SK-N-SH (cell line): ENCODE data around the gene CHFR. TPM values are rescaled to one million over a fixed set of nuclear protein-coding genes. Genes with fewer than 3 reads are reported as not detected.

Source experiments
- CTCF ChIA-PET: fragments of 300-600, 350-600 bp; formaldehyde crosslinking; extraction: SDS; loops from one replicate; lab custom pipeline; 2021; lab: Yijun Ruan, JAX
- POLR2A ChIA-PET: fragments of 350-600 bp; sonication (Branson Sonifier 250); formaldehyde crosslinking; extraction: SDS; loops from one replicate; lab custom pipeline; 2020; ENCODE audit warnings: antibody characterized with exemption, inconsistent platforms; lab: Yijun Ruan, JAX
- DNase-seq: peaks from one replicate; pipeline ENCODE4 v3.0.0; 2012
- H2AFZ ChIP-seq: fragments of 200-600 bp; sonication (generic); 2 replicates; pipeline ENCODE4 v1.8.1; 2016; ENCODE audit warnings: antibody characterized with exemption, mild to moderate bottlenecking, low read depth
- H3F3A ChIP-seq: fragments of 200-600 bp; sonication (generic); replicated peaks from 2 replicates; pipeline ENCODE3; 2016; ENCODE audit warnings: antibody characterized with exemption, mild to moderate bottlenecking; ENCODE audit not compliant: insufficient read depth
- H3K27ac ChIP-seq, 2 experiments: fragments of 200-500 bp in 1 of 2; fragments of 200-600 bp in 1 of 2; sonication (Bioruptor generic) in 1 of 2; sonication (generic), shearing (Covaris generic) in 1 of 2; 2 replicates each; pipeline versions ENCODE4 v1.5.1 to v1.6.1; 2014 to 2016; ENCODE audit warnings: low read depth in 2 of 2, inconsistent platforms in 1 of 2, low read length in 1 of 2, mild to moderate bottlenecking in 1 of 2, mixed read lengths in 1 of 2
- H3K27me3 ChIP-seq: fragments of 200-600 bp; sonication (generic), shearing (Covaris generic); 2 replicates; pipeline ENCODE4 v1.6.1; 2016; ENCODE audit warnings: mixed run types; ENCODE audit not compliant: insufficient read depth
- H3K36me3 ChIP-seq, 2 experiments: fragments of 200-500 bp in 1 of 2; fragments of 200-600 bp in 1 of 2; sonication (Bioruptor generic) in 1 of 2; sonication (generic) in 1 of 2; replicated peaks in 1 of 2; 2 replicates each; pipeline versions ENCODE3 to v1.5.1; 2014 to 2016; ENCODE audit warnings: low read length in 1 of 2, mild to moderate bottlenecking in 1 of 2; ENCODE audit not compliant: insufficient read depth in 2 of 2, control insufficient read depth in 1 of 2
- H3K4me1 ChIP-seq, 2 experiments: fragments of 200-500 bp in 1 of 2; fragments of 200-600 bp in 1 of 2; sonication (Bioruptor generic) in 1 of 2; sonication (generic), shearing (Covaris generic) in 1 of 2; 2 replicates each; pipeline versions ENCODE4 v1.5.1 to v1.6.1; 2014 to 2016; ENCODE audit warnings: low read depth in 1 of 2, low read length in 1 of 2, mixed run types in 1 of 2; ENCODE audit not compliant: insufficient read depth in 2 of 2, control insufficient read depth in 1 of 2
- H3K4me2 ChIP-seq: fragments of 200-600 bp; sonication (generic), shearing (Covaris generic); 2 replicates; pipeline ENCODE4 v1.6.1; 2017; ENCODE audit warnings: mixed run types
- H3K4me3 ChIP-seq, 2 experiments: fragments of 200-500 bp in 1 of 2; fragments of 200-600 bp in 1 of 2; sonication (Bioruptor generic) in 1 of 2; sonication (generic), shearing (Covaris generic) in 1 of 2; 2 replicates each; pipeline versions ENCODE4 v1.5.1 to v1.8.1; 2014 to 2016; ENCODE audit warnings: low read depth in 2 of 2, inconsistent platforms in 1 of 2, low read length in 1 of 2, mild to moderate bottlenecking in 1 of 2, mixed read lengths in 1 of 2, moderate library complexity in 1 of 2
- H3K79me2 ChIP-seq: fragments of 200-600 bp; sonication (generic); 2 replicates; pipeline ENCODE4 v1.8.1; 2017; ENCODE audit warnings: mild to moderate bottlenecking; ENCODE audit not compliant: insufficient read depth
- H3K9ac ChIP-seq: fragments of 200-600 bp; sonication (generic); 2 replicates; pipeline ENCODE4 v1.6.1; 2017; ENCODE audit warnings: mixed run types
- H3K9me2 ChIP-seq: fragments of 200-600 bp; sonication (generic); 2 replicates; pipeline ENCODE4 v1.6.1; 2017; ENCODE audit warnings: mixed run types
- H3K9me3 ChIP-seq: fragments of 200-600 bp; sonication (generic); 2 replicates; pipeline ENCODE4 v1.6.1; 2017; ENCODE audit warnings: mixed run types, mild to moderate bottlenecking, moderate library complexity
- H4K20me1 ChIP-seq: fragments of 200-600 bp; sonication (generic); 2 replicates; pipeline ENCODE4 v1.6.1; 2017; ENCODE audit warnings: mild to moderate bottlenecking, mixed run types; ENCODE audit not compliant: insufficient read depth
- ELF1 ChIP-seq: IDR thresholded peaks from 2 replicates; pipeline ENCODE4 v1.4.0; 2012
- EP300 ChIP-seq, 2 experiments: IDR thresholded peaks; 2 replicates each; pipeline versions ENCODE4 v1.4.0 to v1.6.1; 2012; ENCODE audit warnings: borderline replicate concordance in 1 of 2, low read depth in 1 of 2, low read length in 1 of 2
- FOXJ3 ChIP-seq: sonication (generic); formaldehyde crosslinking; IDR thresholded peaks from 2 replicates; pipeline ENCODE4 v1.5.1; 2020; ENCODE audit warnings: mild to moderate bottlenecking, missing genetic modification reagents
- GATA2 ChIP-seq: sonication (generic); formaldehyde crosslinking; IDR thresholded peaks from 2 replicates; pipeline ENCODE4 v1.5.0; 2020; ENCODE audit warnings: mild to moderate bottlenecking, missing genetic modification reagents
- JUND ChIP-seq: IDR thresholded peaks from 2 replicates; pipeline ENCODE4 v1.4.0; 2012
- RAD21 ChIP-seq: IDR thresholded peaks from 2 replicates; pipeline ENCODE4 v1.6.1; 2012; ENCODE audit warnings: mild to moderate bottlenecking, low read length
- RFX5 ChIP-seq: IDR thresholded peaks from 2 replicates; pipeline ENCODE4 v1.6.1; 2012; ENCODE audit warnings: mild to moderate bottlenecking, improper control_type of control experiment, low read length
- RXRA ChIP-seq: IDR thresholded peaks from 2 replicates; pipeline ENCODE4 v1.4.0; 2012; ENCODE audit warnings: low read depth, mild to moderate bottlenecking, borderline replicate concordance
- SMC3 ChIP-seq: IDR thresholded peaks from 2 replicates; pipeline ENCODE4 v1.6.1; 2012; ENCODE audit warnings: low read depth, low read length, improper control_type of control experiment
- TAF1 ChIP-seq: IDR thresholded peaks from 2 replicates; pipeline ENCODE4 v1.6.1; 2012; ENCODE audit warnings: low read depth, mild to moderate bottlenecking, low read length, moderate library complexity, borderline replicate concordance
- TCF12 ChIP-seq: IDR thresholded peaks from 2 replicates; pipeline ENCODE4 v1.4.0; 2012
- WGBS: methylation state at CpG from one replicate; pipeline ENCODE4 v1.1.6; 2017; ENCODE audit warnings: low lambda C conversion rate; 5-methylcytosine and 5-hydroxymethylcytosine counted together
- polyA plus RNA-seq, 3 experiments: library from polyadenylated mRNA; depleted of rRNA; stranded (reverse); fragments of >200 nt; gene quantifications; 2 replicates each; pipeline ENCODE4 v1.2.3, GENCODE V29; 2012
- TF ChIP-seq, protein P1 (sequence below): fragments of 150-350 bp; IDR thresholded peaks from 2 replicates; pipeline ENCODE4 v1.6.1; 2016; ENCODE audit warnings: mild to moderate bottlenecking, low read depth, low read length
- TF ChIP-seq, protein P2 (sequence below): IDR thresholded peaks from 2 replicates; pipeline ENCODE4; 2012
- TF ChIP-seq, protein P3 (sequence below): IDR thresholded peaks from 2 replicates; pipeline ENCODE4 v1.4.0; 2012; ENCODE audit warnings: low read depth, borderline replicate concordance
- TF ChIP-seq, protein P4 (sequence below): IDR thresholded peaks from 2 replicates; pipeline ENCODE4 v1.4.0; 2012; ENCODE audit warnings: low read depth

Gene CHFR
- polyA plus RNA-seq, 1 of the 3 experiments (the other 2 are of a cell fraction) = 31.6 TPM

DNA sequence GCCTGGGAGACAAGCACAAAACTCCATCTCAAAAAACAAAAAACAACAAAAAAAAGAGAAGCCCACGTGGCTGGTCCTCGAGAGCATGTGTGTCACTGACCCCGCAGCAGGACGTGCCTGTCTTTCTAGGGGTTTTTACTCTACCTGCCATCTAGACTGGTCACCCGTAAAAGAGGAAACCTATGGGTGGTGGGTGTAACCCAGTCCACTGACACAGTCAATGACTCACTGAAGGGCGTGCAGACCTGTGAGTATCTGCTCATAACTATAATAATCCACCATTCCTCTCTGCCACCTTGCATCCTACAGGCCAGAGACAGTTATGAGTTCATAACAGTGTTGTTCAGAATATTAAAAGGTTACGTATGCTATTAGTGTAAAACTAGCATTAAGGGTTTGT is 63.4 kb downstream of the CHFR start:
- no peaks in the 10 kb centered on the region for H3K27me3 ChIP-seq
- DNase-seq = no peak
- peaks cover 44 to 63% of the 10 kb centered on the region in 2 experiments for H3K36me3 ChIP-seq
- POLR2A ChIA-PET = no interaction called here
- H3K4me3 ChIP-seq = no peak overlapping the region
- TF ChIP-seq ELF1 (no peak), RFX5 (no peak), RXRA (no peak), GATA2 (CRISPR knock-in tag) (no peak), JUND (no peak), TCF12 (no peak), EP300 (IDR thresholded peaks at IDR 0.05; ENCODE audit: borderline replicate concordance in 1 of 2, low read depth in 1 of 2, low read length in 1 of 2) (no peak), FOXJ3 (CRISPR knock-in tag) (no peak), SMC3 (no peak)
- TF ChIP-seq, protein P1, sequence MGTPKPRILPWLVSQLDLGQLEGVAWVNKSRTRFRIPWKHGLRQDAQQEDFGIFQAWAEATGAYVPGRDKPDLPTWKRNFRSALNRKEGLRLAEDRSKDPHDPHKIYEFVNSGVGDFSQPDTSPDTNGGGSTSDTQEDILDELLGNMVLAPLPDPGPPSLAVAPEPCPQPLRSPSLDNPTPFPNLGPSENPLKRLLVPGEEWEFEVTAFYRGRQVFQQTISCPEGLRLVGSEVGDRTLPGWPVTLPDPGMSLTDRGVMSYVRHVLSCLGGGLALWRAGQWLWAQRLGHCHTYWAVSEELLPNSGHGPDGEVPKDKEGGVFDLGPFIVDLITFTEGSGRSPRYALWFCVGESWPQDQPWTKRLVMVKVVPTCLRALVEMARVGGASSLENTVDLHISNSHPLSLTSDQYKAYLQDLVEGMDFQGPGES = no peak
- TF ChIP-seq, protein P2, sequence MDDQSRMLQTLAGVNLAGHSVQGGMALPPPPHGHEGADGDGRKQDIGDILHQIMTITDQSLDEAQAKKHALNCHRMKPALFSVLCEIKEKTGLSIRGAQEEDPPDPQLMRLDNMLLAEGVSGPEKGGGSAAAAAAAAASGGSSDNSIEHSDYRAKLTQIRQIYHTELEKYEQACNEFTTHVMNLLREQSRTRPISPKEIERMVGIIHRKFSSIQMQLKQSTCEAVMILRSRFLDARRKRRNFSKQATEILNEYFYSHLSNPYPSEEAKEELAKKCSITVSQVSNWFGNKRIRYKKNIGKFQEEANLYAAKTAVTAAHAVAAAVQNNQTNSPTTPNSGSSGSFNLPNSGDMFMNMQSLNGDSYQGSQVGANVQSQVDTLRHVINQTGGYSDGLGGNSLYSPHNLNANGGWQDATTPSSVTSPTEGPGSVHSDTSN = no peak
- TF ChIP-seq, protein P3, sequence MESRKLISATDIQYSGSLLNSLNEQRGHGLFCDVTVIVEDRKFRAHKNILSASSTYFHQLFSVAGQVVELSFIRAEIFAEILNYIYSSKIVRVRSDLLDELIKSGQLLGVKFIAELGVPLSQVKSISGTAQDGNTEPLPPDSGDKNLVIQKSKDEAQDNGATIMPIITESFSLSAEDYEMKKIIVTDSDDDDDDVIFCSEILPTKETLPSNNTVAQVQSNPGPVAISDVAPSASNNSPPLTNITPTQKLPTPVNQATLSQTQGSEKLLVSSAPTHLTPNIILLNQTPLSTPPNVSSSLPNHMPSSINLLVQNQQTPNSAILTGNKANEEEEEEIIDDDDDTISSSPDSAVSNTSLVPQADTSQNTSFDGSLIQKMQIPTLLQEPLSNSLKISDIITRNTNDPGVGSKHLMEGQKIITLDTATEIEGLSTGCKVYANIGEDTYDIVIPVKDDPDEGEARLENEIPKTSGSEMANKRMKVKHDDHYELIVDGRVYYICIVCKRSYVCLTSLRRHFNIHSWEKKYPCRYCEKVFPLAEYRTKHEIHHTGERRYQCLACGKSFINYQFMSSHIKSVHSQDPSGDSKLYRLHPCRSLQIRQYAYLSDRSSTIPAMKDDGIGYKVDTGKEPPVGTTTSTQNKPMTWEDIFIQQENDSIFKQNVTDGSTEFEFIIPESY = no peak
- TF ChIP-seq, protein P4, sequence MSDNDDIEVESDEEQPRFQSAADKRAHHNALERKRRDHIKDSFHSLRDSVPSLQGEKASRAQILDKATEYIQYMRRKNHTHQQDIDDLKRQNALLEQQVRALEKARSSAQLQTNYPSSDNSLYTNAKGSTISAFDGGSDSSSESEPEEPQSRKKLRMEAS = no peak
- H4K20me1 ChIP-seq = peaks cover 57% of the 10 kb centered on the region
- H3F3A ChIP-seq = no peaks in the 10 kb centered on the region
- H3K79me2 ChIP-seq = peaks cover 92% of the 10 kb centered on the region
- no peak overlapping the region for H3K27ac ChIP-seq
- peaks cover 8 to 12% of the 10 kb centered on the region in 2 experiments; a peak in 2 of 4 replicates for H3K4me1 ChIP-seq
- 96% methylated on average over 7 of the region's 7 CpGs for WGBS
- CTCF ChIA-PET = no interaction called here
- no peak overlapping the region for H3K9ac ChIP-seq
- no peaks in the 10 kb centered on the region for H3K9me3 ChIP-seq
- no peak overlapping the region for H2AFZ ChIP-seq
- H3K4me2 ChIP-seq = no peak overlapping the region
- H3K9me2 ChIP-seq = no peaks in the 10 kb centered on the region

DNA sequence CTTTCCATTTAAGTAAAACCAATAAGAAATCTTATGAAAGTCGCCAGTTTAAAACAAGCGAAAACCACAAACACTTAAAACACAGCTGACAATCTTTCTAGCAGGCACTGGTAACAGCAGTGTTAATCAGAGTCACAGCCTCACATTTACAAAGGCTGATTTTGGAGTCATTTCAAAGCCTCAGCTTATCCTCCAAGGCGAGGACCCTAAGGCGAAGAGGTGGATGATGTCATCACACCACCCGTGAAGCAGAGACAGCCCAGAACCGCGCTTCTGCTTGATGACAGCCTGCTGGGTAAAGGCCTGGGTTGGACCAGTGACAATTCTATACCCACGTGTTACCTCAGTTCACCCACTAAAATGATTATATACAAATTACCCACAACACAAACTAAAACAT is 68.8 kb downstream of the CHFR start:
- ChIA-PET CTCF (interaction anchor here (1.2 kb wide), 1 partner anchor 10 kb away, joined by 3 read pairs; no protein-coding TSS in a partner anchor), POLR2A (interaction anchor here (0.7 kb wide), 1 partner anchor 11 kb away, joined by 3 read pairs; no protein-coding TSS in a partner anchor)
- TF ChIP-seq TAF1 (no peak), RAD21 (no peak), SMC3 (no peak)
- TF ChIP-seq, protein P4 = no peak

More for the DNA sequence above, 68.8 kb downstream of the CHFR start:
- no peak overlapping the region for H3K4me3 ChIP-seq
- no peak overlapping the region for H3K9ac ChIP-seq
- no peaks in the 10 kb centered on the region for H3K27me3 ChIP-seq
- no peaks in the 10 kb centered on the region for H3F3A ChIP-seq
- H3K4me1 ChIP-seq = peaks cover 0 to 3% of the 10 kb centered on the region in 2 experiments; a peak in 1 of 4 replicates
- peaks cover 36% of the 10 kb centered on the region for H4K20me1 ChIP-seq
- 97% methylated on average over 8 of the region's 8 CpGs for WGBS
- no peaks in the 10 kb centered on the region for H3K9me3 ChIP-seq
- peaks cover 53 to 64% of the 10 kb centered on the region in 2 experiments for H3K36me3 ChIP-seq
- DNase-seq = no peak
- H2AFZ ChIP-seq = no peak overlapping the region
- peaks cover 66% of the 10 kb centered on the region for H3K79me2 ChIP-seq
- H3K4me2 ChIP-seq = no peak overlapping the region
- H3K27ac ChIP-seq = no peak overlapping the region
- H3K9me2 ChIP-seq = no peaks in the 10 kb centered on the region
